H1 (cell line): ENCODE results near the gene RIN3. TPM values are rescaled to one million over a fixed set of nuclear protein-coding genes. Genes with fewer than 3 reads are reported as not detected.

Source experiments
- CTCF ChIA-PET: fragments of 300-600 bp; sonication (Branson Sonifier 250); formaldehyde crosslinking; loops from one replicate; lab custom pipeline; 2021; ENCODE audit not compliant: partially characterized antibody; lab: Charles Lee
- POLR2A ChIA-PET: fragments of 300-600 bp; sonication (Branson Sonifier 250); formaldehyde crosslinking; loops from one replicate; lab custom pipeline; 2021; ENCODE audit warnings: inconsistent platforms; ENCODE audit not compliant: partially characterized antibody; lab: Charles Lee
- DNase-seq, 2 experiments: peaks; one replicate each; pipeline versions ENCODE4 v3.0.0 to v3.0.0-alpha.2; 2010 to 2022; ENCODE audit warnings: low spot score in 2 of 2, low read depth in 1 of 2, mixed read lengths in 1 of 2
- FAIRE-seq: peaks from 2 replicates; lab custom pipeline; 2011; peaks lifted over from hg19 to GRCh38; lab: Jason Lieb, UNC
- H2AFZ ChIP-seq: 2 replicates; pipeline ENCODE4 v1.8.1; 2012; ENCODE audit warnings: low read length, inconsistent platforms
- H2AK5ac ChIP-seq: 2 replicates; pipeline ENCODE4 v1.6.1; 2013; ENCODE audit warnings: low read depth, low read length
- H2BK120ac ChIP-seq: replicated peaks from 2 replicates; pipeline ENCODE3; 2013; ENCODE audit warnings: low read depth, low read length, inconsistent platforms
- H2BK12ac ChIP-seq: 2 replicates; pipeline ENCODE4 v1.6.1; 2013; ENCODE audit warnings: low read depth, low read length
- H2BK15ac ChIP-seq: 2 replicates; pipeline ENCODE4 v1.6.1; 2013; ENCODE audit warnings: low read length
- H2BK20ac ChIP-seq: 2 replicates; pipeline ENCODE4 v1.6.1; 2013; ENCODE audit warnings: low read length
- H2BK5ac ChIP-seq: 2 replicates; pipeline ENCODE4 v1.6.1; 2013; ENCODE audit warnings: low read depth, low read length
- H3K14ac ChIP-seq: 2 replicates; pipeline ENCODE4 v1.6.1; 2013; ENCODE audit warnings: inconsistent platforms; ENCODE audit not compliant: insufficient read length
- H3K18ac ChIP-seq: 2 replicates; pipeline ENCODE4 v1.6.1; 2013; ENCODE audit warnings: low read length; ENCODE audit errors: extremely low read depth
- H3K23ac ChIP-seq: 2 replicates; pipeline ENCODE4 v1.6.1; 2013; ENCODE audit warnings: inconsistent platforms; ENCODE audit not compliant: insufficient read length
- H3K23me2 ChIP-seq: 2 replicates; pipeline ENCODE4 v1.6.1; 2013; ENCODE audit warnings: low read depth, low read length
- H3K27ac ChIP-seq: 2 replicates; pipeline ENCODE4 v1.6.1; 2011; ENCODE audit warnings: low read depth, low read length, inconsistent platforms
- H3K27me3 ChIP-seq, 4 experiments: replicated peaks in 1 of 4; 1 replicate in 1 of 4; 2 replicates in 3 of 4; pipeline versions ENCODE4 v1.6.1 to v1.8.1; 2011 to 2013; ENCODE audit warnings: low read length in 3 of 4, mild to moderate bottlenecking in 3 of 4, inconsistent platforms in 2 of 4, mixed read lengths in 2 of 4, moderate library complexity in 1 of 4; ENCODE audit not compliant: control insufficient read depth in 3 of 4, insufficient read depth in 3 of 4; ENCODE audit errors: extremely low read depth in 1 of 4
- H3K36me3 ChIP-seq, 4 experiments: 2 replicates each; pipeline versions ENCODE4 v1.6.1 to v1.8.1; 2011 to 2013; ENCODE audit warnings: mild to moderate bottlenecking in 4 of 4, low read length in 3 of 4, moderate library complexity in 2 of 4, control low read depth in 1 of 4, inconsistent platforms in 1 of 4; ENCODE audit not compliant: insufficient read depth in 4 of 4, control insufficient read depth in 2 of 4
- H3K4ac ChIP-seq: replicated peaks from 2 replicates; pipeline ENCODE3; 2013; ENCODE audit warnings: low read length, low read depth, mixed read lengths, inconsistent platforms; ENCODE audit not compliant: insufficient read length
- H3K4me1 ChIP-seq, 4 experiments: replicated peaks in 1 of 4; 1 replicate in 1 of 4; 2 replicates in 3 of 4; pipeline versions ENCODE4 v1.6.1 to v1.8.1; 2011 to 2013; ENCODE audit warnings: low read length in 3 of 4, inconsistent platforms in 2 of 4, mixed read lengths in 1 of 4; ENCODE audit not compliant: insufficient read depth in 4 of 4, control insufficient read depth in 3 of 4
- H3K4me2 ChIP-seq, 2 experiments: 2 replicates each; pipeline versions ENCODE4 v1.6.1 to v1.8.1; 2011 to 2013; ENCODE audit warnings: low read depth in 2 of 2, low read length in 2 of 2, control low read depth in 1 of 2, inconsistent platforms in 1 of 2, mild to moderate bottlenecking in 1 of 2; ENCODE audit not compliant: insufficient read depth in 1 of 2
- H3K4me3 ChIP-seq, 4 experiments: fragments of 200-600, 300-600 bp in 1 of 4; sonication (generic), shearing (Covaris generic), sonication (Bioruptor Twin) in 1 of 4; 2 replicates each; pipeline versions ENCODE4 v1.5.1 to v1.8.1; 2011 to 2016; ENCODE audit warnings: low read length in 4 of 4, low read depth in 3 of 4, control low read depth in 2 of 4, inconsistent platforms in 2 of 4, mild to moderate bottlenecking in 2 of 4, mixed read lengths in 1 of 4, moderate library complexity in 1 of 4; ENCODE audit not compliant: insufficient read depth in 2 of 4; ENCODE audit errors: extremely low read depth in 1 of 4
- H3K56ac ChIP-seq: replicated peaks from 2 replicates; pipeline ENCODE3; 2013; ENCODE audit warnings: low read depth, mild to moderate bottlenecking, mixed read lengths, low read length, inconsistent platforms; ENCODE audit not compliant: insufficient read length
- H3K79me1 ChIP-seq: 2 replicates; pipeline ENCODE4 v1.6.1; 2013; ENCODE audit warnings: low read depth, low read length, control low read depth
- H3K79me2 ChIP-seq, 2 experiments: 2 replicates each; pipeline versions ENCODE4 v1.6.1 to v1.8.1; 2012 to 2013; ENCODE audit warnings: low read length in 2 of 2, mild to moderate bottlenecking in 2 of 2, inconsistent platforms in 1 of 2; ENCODE audit not compliant: insufficient read depth in 2 of 2, control insufficient read depth in 1 of 2
- H3K9ac ChIP-seq, 4 experiments: replicated peaks in 1 of 4; 1 replicate in 1 of 4; 2 replicates in 3 of 4; pipeline versions ENCODE4 v1.6.1 to v1.8.1; 2011 to 2013; ENCODE audit warnings: low read depth in 3 of 4, low read length in 3 of 4, control low read depth in 2 of 4, mild to moderate bottlenecking in 2 of 4, moderate library complexity in 2 of 4, inconsistent platforms in 1 of 4; ENCODE audit errors: extremely low read depth in 1 of 4
- H3K9me3 ChIP-seq, 2 experiments: 2 replicates each; pipeline versions ENCODE4 v1.6.1 to v1.8.1; 2012 to 2013; ENCODE audit warnings: mild to moderate bottlenecking in 2 of 2, moderate library complexity in 2 of 2, control low read depth in 1 of 2, inconsistent platforms in 1 of 2, low read depth in 1 of 2, low read length in 1 of 2, mixed read lengths in 1 of 2; ENCODE audit not compliant: insufficient read depth in 2 of 2
- H4K20me1 ChIP-seq, 2 experiments: replicated peaks in 1 of 2; 2 replicates each; pipeline versions ENCODE3 to v1.8.1; 2011 to 2013; ENCODE audit warnings: inconsistent platforms in 2 of 2, low read length in 2 of 2, mild to moderate bottlenecking in 1 of 2; ENCODE audit not compliant: insufficient read depth in 2 of 2, control insufficient read depth in 1 of 2
- H4K5ac ChIP-seq: 2 replicates; pipeline ENCODE4 v1.6.1; 2013; ENCODE audit warnings: low read length, low read depth, mixed read lengths, inconsistent platforms; ENCODE audit not compliant: insufficient read length
- H4K8ac ChIP-seq: 2 replicates; pipeline ENCODE4 v1.8.0; 2013; ENCODE audit warnings: mild to moderate bottlenecking, moderate library complexity, low read length, inconsistent platforms; ENCODE audit not compliant: insufficient read depth; ENCODE audit errors: extremely low read depth
- H4K91ac ChIP-seq: replicated peaks from 2 replicates; pipeline ENCODE3; 2013; ENCODE audit warnings: low read length, mixed read lengths, inconsistent platforms; ENCODE audit not compliant: insufficient read length
- ASH2L ChIP-seq: fragments of 200-600, 300-600 bp; sonication (generic); IDR thresholded peaks from one replicate; pipeline ENCODE4 v1.7.1; 2017; ENCODE audit warnings: low read length
- BRCA1 ChIP-seq: IDR thresholded peaks from 2 replicates; pipeline ENCODE4 v1.6.1; 2012; ENCODE audit warnings: low read depth, low read length, improper control_type of control experiment
- CHD1 ChIP-seq: IDR thresholded peaks from 2 replicates; pipeline ENCODE4 v1.6.1; 2012; ENCODE audit warnings: low read depth, low read length, improper control_type of control experiment
- NRF1 ChIP-seq: IDR thresholded peaks from 2 replicates; pipeline ENCODE4 v1.6.1; 2011; ENCODE audit warnings: mild to moderate bottlenecking, low read depth, low read length, improper control_type of control experiment
- RFX5 ChIP-seq: IDR thresholded peaks from 2 replicates; pipeline ENCODE4 v1.6.1; 2011; ENCODE audit warnings: low read depth, low read length, improper control_type of control experiment, borderline replicate concordance
- RXRA ChIP-seq: IDR thresholded peaks from 2 replicates; pipeline ENCODE4 v1.6.1; 2011; ENCODE audit warnings: low read depth, mild to moderate bottlenecking, low read length, moderate library complexity; ENCODE audit not compliant: insufficient read depth
- ZNF274 ChIP-seq: IDR thresholded peaks from 2 replicates; pipeline ENCODE4 v1.7.0; 2012; ENCODE audit warnings: low read length, borderline replicate concordance; ENCODE audit errors: extremely low read depth
- WGBS, 2 experiments: shearing (Covaris generic) in 1 of 2; methylation state at CpG; one replicate each; pipeline versions ENCODE4 v1.1.6 to v1.1.7; 2013 to 2015; ENCODE audit warnings: low lambda C conversion rate in 2 of 2, mixed read lengths in 2 of 2, inconsistent platforms in 1 of 2, low coverage in 1 of 2, missing lambda C conversion rate in 1 of 2; ENCODE audit not compliant: insufficient replicate concordance in 2 of 2, insufficient coverage in 1 of 2, insufficient read length in 1 of 2; ENCODE audit errors: extremely low coverage in 1 of 2, missing lambda C conversion rate in 1 of 2; 5-methylcytosine and 5-hydroxymethylcytosine counted together
- polyA plus RNA-seq, 7 experiments: library from polyadenylated mRNA; depleted of rRNA in 3 of 7; stranded (reverse) in 5 of 7; unstranded in 2 of 7; fragments of >200 nt in 5 of 7; fragments of 200-250 nt in 2 of 7; gene quantifications; 1 replicate in 5 of 7; 2 replicates in 1 of 7; 4 replicates in 1 of 7; pipeline versions ENCODE4 v1.2.1 to v1.2.3, GENCODE V29; 2011 to 2013; ENCODE audit warnings: missing spikeins in 2 of 7, mixed read lengths in 2 of 7
- total RNA-seq: library from RNA; stranded (reverse); fragmentation: NEBNext Ultra II Directional; extraction: Animal tissue kit (Norgen Biotek cat#: 25700); gene quantifications from 2 replicates; pipeline ENCODE4 v1.2.1, GENCODE V29; 2021
- TF ChIP-seq, protein P1 (sequence below): IDR thresholded peaks from 2 replicates; pipeline ENCODE4 v1.6.1; 2011; ENCODE audit warnings: low read length, improper control_type of control experiment

The RIN3 gene
- total and polyA plus RNA-seq, 2 of the 8 experiments (the other 6 are each of a cell fraction or from before 2014, with no cell fraction given): 0.59 to 1.5 TPM

DNA sequence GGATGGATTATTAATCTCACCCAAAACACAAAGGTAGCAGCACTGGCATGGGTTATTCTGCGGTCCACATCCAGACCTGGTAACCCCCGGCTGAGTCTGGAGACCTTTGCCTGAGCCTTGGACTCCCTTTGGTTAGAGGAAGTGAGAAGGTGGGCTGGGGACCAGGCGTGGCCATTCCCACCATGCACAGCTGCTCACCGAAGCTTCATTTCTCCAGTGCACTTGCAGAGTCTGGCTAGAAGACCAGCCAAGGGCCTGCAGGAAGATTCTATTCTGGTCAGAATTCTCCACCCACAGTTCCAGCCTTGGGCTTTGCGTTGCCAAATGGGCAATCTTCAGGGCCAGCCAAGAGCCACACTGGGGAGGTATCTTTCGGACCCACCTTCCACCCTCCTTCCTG lies 161.8 kb downstream of the RIN3 start:
- no peaks in the 10 kb centered on the region for H3K9me3 ChIP-seq
- H4K8ac ChIP-seq: no peak overlapping the region; the same call in 1 of the 2 replicates
- H3K79me1 ChIP-seq: no peaks in the 10 kb centered on the region
- no peak for DNase-seq
- H3K9ac ChIP-seq: no peak overlapping the region
- H2AK5ac ChIP-seq: no peak overlapping the region
- no peak overlapping the region for H2BK12ac ChIP-seq
- no peak overlapping the region for H3K14ac ChIP-seq
- H3K27ac ChIP-seq: no peak overlapping the region
- H3K4ac ChIP-seq: no peak overlapping the region
- no peak overlapping the region for H2AFZ ChIP-seq
- H3K4me1 ChIP-seq: no peaks in the 10 kb centered on the region; a peak in 1 of 7 replicates
- ChIA-PET CTCF (interaction anchor here (0.8 to 4.0 kb wide), 10 partner anchors 10 to 219 kb away, joined by 3 to 13 read pairs (median 4); no protein-coding TSS in a partner anchor), POLR2A (no interaction called here)
- TF ChIP-seq ASH2L: no peak
- no peak for TF ChIP-seq RFX5
- no peak for TF ChIP-seq RXRA
- TF ChIP-seq BRCA1: no peak
- TF ChIP-seq ZNF274: no peak
- no peak for TF ChIP-seq CHD1
- TF ChIP-seq, protein P1, sequence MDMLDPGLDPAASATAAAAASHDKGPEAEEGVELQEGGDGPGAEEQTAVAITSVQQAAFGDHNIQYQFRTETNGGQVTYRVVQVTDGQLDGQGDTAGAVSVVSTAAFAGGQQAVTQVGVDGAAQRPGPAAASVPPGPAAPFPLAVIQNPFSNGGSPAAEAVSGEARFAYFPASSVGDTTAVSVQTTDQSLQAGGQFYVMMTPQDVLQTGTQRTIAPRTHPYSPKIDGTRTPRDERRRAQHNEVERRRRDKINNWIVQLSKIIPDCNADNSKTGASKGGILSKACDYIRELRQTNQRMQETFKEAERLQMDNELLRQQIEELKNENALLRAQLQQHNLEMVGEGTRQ: no peak
- no peak for TF ChIP-seq NRF1
- H3K27me3 ChIP-seq: no peaks in the 10 kb centered on the region
- peaks cover 0 to 4% of the 10 kb centered on the region in 2 experiments for H4K20me1 ChIP-seq
- FAIRE-seq: no peak
- H3K79me2 ChIP-seq: no peaks in the 10 kb centered on the region
- peaks cover 11% of the 10 kb centered on the region; the same call in 1 of the 2 replicates for H3K23me2 ChIP-seq
- no peak overlapping the region for H3K4me3 ChIP-seq
- H4K91ac ChIP-seq: no peak overlapping the region
- 80% methylated on average over 6 of the region's 6 CpGs; no CpG with 5 or more reads in 1 of the 2 experiments for WGBS, 2 experiments
- H3K36me3 ChIP-seq: no peaks in the 10 kb centered on the region
- no peak overlapping the region for H3K23ac ChIP-seq
- no peak overlapping the region for H2BK5ac ChIP-seq
- H2BK20ac ChIP-seq: no peak overlapping the region
- no peak overlapping the region for H3K4me2 ChIP-seq
- no peak overlapping the region for H2BK120ac ChIP-seq
- no peak overlapping the region for H3K56ac ChIP-seq
- no peak overlapping the region for H4K5ac ChIP-seq
- no peak overlapping the region for H3K18ac ChIP-seq
- H2BK15ac ChIP-seq: no peak overlapping the region
